Pons (tissue), 1 donor: Measurements from ENCODE around the gene AMBRA1.
"Not testable (repeated sequence)": the region's sequence is repeated elsewhere in the genome, so short reads cannot be mapped to it uniquely, and the experiment has no call there.

Experiments
- DNase-seq: peaks from one replicate; pipeline ENCODE4 v3.0.0-alpha.2; 2016; ENCODE audit warnings: low spot score

AMBRA1 gene

GRCh38 chr11:46381819-46382645, 211.8 kb downstream of the AMBRA1 start:
- DNase-seq, result no peak

- DNase-seq, result no peak
Observed at GRCh38 chr11:46381048-46381818, 212.6 kb downstream of the AMBRA1 start, which contains the start of gene MDK. Gene MDK (plus strand): TSS chr11:46381669. CDS start chr11:46382058, 389 bp downstream.

- no peak for DNase-seq
Observed at GRCh38 chr11:46380340-46381047, 213.3 kb downstream of the AMBRA1 start.

GRCh38 chr11:46379482-46380293, 214.1 kb downstream of the AMBRA1 start:
- not testable (repeated sequence) for DNase-seq

- DNase-seq, result no peak
Observed at GRCh38 chr11:46378811-46379481, 214.9 kb downstream of the AMBRA1 start.

- no peak for DNase-seq
Observed at GRCh38 chr11:46378296-46378695, 215.5 kb downstream of the AMBRA1 start.

GRCh38 chr11:46377831-46378230, 216.0 kb downstream of the AMBRA1 start:
- DNase-seq, result no peak

- no peak for DNase-seq
Observed at GRCh38 chr11:46377290-46377689, 216.5 kb downstream of the AMBRA1 start.

GRCh38 chr11:46376258-46377050, 217.4 kb downstream of the AMBRA1 start:
- no peak for DNase-seq

- no peak for DNase-seq
Observed at GRCh38 chr11:46375392-46376101, 218.3 kb downstream of the AMBRA1 start.

- no peak for DNase-seq
Observed at GRCh38 chr11:46374815-46375214, 219.0 kb downstream of the AMBRA1 start.

GRCh38 chr11:46373787-46374740, 219.8 kb downstream of the AMBRA1 start:
- DNase-seq, result no peak

GRCh38 chr11:46372501-46372900, 221.3 kb downstream of the AMBRA1 start:
- DNase-seq, result not testable (repeated sequence)

GRCh38 chr11:46372086-46372485, 221.7 kb downstream of the AMBRA1 start:
- no peak for DNase-seq

GRCh38 chr11:46371262-46371661, 222.6 kb downstream of the AMBRA1 start:
- DNase-seq, result not testable (repeated sequence)

- DNase-seq, result no peak
Observed at GRCh38 chr11:46370253-46370652, 223.6 kb downstream of the AMBRA1 start.

GRCh38 chr11:46369458-46370152, 224.2 kb downstream of the AMBRA1 start:
- no peak for DNase-seq

- no peak for DNase-seq
Observed at GRCh38 chr11:46367916-46368267, 225.9 kb downstream of the AMBRA1 start.
